ENCODE measurements around the gene STOML2. TPM values are rescaled to one million over a fixed set of nuclear protein-coding genes. Genes with fewer than 3 reads are reported as not detected.

STOML2 gene
- total and polyA plus RNA-seq, 9 of the 15 experiments (the other 6 are each of a cell fraction or from before 2014, with no cell fraction given), result 110 to 220 (median 174) TPM

GRCh38 chr9:35111001-35111933 is 8.3 kb upstream of the STOML2 start (continued):
- TF ChIP-seq ZNF592 (IDR thresholded peaks at IDR 0.05) (0 out of 2 replicates have a peak, but pooled peaks have one; percentile 8), ZNF282 (CRISPR knock-in tag; IDR thresholded peaks at IDR 0.05) (no peak), DACH1 (IDR thresholded peaks at IDR 0.05; ENCODE audit: partially characterized antibody) (peak; percentile 4), TOE1 (IDR thresholded peaks at IDR 0.05; ENCODE audit: borderline replicate concordance) (peak; percentile 60; the same call in 1 of the 2 replicates), TOE1 (CRISPR knock-in tag; IDR thresholded peaks at IDR 0.05; ENCODE audit: borderline replicate concordance, low read depth) (no peak), ZEB2 (IDR thresholded peaks at IDR 0.05) (no peak), FOXO4 (CRISPR knock-in tag; IDR thresholded peaks at IDR 0.05) (no peak), GTF2F1 (IDR thresholded peaks at IDR 0.05; ENCODE audit: low read depth, low read length) (no peak), USF1 (CRISPR knock-in tag; IDR thresholded peaks at IDR 0.05) (no peak), ZNF384 (IDR thresholded peaks at IDR 0.05; ENCODE audit: low read depth, low read length) (no peak), ATF1 (CRISPR knock-in tag; IDR thresholded peaks at IDR 0.05) (no peak), ATF1 (tag; IDR thresholded peaks at IDR 0.05) (0 out of 2 replicates have a peak, but pooled peaks have one; percentile 12), CBX8 (IDR thresholded peaks at IDR 0.05; ENCODE audit: borderline replicate concordance, extremely low read depth, low read depth, low read length, poor library complexity, severe bottlenecking) (no peak)
- TF ChIP-seq, protein P1, sequence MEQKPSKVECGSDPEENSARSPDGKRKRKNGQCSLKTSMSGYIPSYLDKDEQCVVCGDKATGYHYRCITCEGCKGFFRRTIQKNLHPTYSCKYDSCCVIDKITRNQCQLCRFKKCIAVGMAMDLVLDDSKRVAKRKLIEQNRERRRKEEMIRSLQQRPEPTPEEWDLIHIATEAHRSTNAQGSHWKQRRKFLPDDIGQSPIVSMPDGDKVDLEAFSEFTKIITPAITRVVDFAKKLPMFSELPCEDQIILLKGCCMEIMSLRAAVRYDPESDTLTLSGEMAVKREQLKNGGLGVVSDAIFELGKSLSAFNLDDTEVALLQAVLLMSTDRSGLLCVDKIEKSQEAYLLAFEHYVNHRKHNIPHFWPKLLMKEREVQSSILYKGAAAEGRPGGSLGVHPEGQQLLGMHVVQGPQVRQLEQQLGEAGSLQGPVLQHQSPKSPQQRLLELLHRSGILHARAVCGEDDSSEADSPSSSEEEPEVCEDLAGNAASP (IDR thresholded peaks at IDR 0.05), result no peak
